H1 (cell line): Measurements from ENCODE around the gene HORMAD2. TPM values are rescaled to one million over a fixed set of nuclear protein-coding genes. Genes with fewer than 3 reads are reported as not detected.

ENCODE experiments used
- CTCF ChIA-PET: fragments of 300-600 bp; sonication (Branson Sonifier 250); formaldehyde crosslinking; loops from one replicate; lab custom pipeline; 2021; ENCODE audit not compliant: partially characterized antibody; lab: Charles Lee
- POLR2A ChIA-PET: fragments of 300-600 bp; sonication (Branson Sonifier 250); formaldehyde crosslinking; loops from one replicate; lab custom pipeline; 2021; ENCODE audit warnings: inconsistent platforms; ENCODE audit not compliant: partially characterized antibody; lab: Charles Lee
- DNase-seq, 2 experiments: peaks; one replicate each; pipeline versions ENCODE4 v3.0.0 to v3.0.0-alpha.2; 2010 to 2022; ENCODE audit warnings: low spot score in 2 of 2, low read depth in 1 of 2, mixed read lengths in 1 of 2
- FAIRE-seq: peaks from 2 replicates; lab custom pipeline; 2011; peaks lifted over from hg19 to GRCh38; lab: Jason Lieb, UNC
- H2AFZ ChIP-seq: 2 replicates; pipeline ENCODE4 v1.8.1; 2012; ENCODE audit warnings: low read length, inconsistent platforms
- H2AK5ac ChIP-seq: 2 replicates; pipeline ENCODE4 v1.6.1; 2013; ENCODE audit warnings: low read depth, low read length
- H2BK120ac ChIP-seq: replicated peaks from 2 replicates; pipeline ENCODE3; 2013; ENCODE audit warnings: low read depth, low read length, inconsistent platforms
- H2BK12ac ChIP-seq: 2 replicates; pipeline ENCODE4 v1.6.1; 2013; ENCODE audit warnings: low read depth, low read length
- H2BK15ac ChIP-seq: 2 replicates; pipeline ENCODE4 v1.6.1; 2013; ENCODE audit warnings: low read length
- H2BK20ac ChIP-seq: 2 replicates; pipeline ENCODE4 v1.6.1; 2013; ENCODE audit warnings: low read length
- H2BK5ac ChIP-seq: 2 replicates; pipeline ENCODE4 v1.6.1; 2013; ENCODE audit warnings: low read depth, low read length
- H3K14ac ChIP-seq: 2 replicates; pipeline ENCODE4 v1.6.1; 2013; ENCODE audit warnings: inconsistent platforms; ENCODE audit not compliant: insufficient read length
- H3K18ac ChIP-seq: 2 replicates; pipeline ENCODE4 v1.6.1; 2013; ENCODE audit warnings: low read length; ENCODE audit errors: extremely low read depth
- H3K23ac ChIP-seq: 2 replicates; pipeline ENCODE4 v1.6.1; 2013; ENCODE audit warnings: inconsistent platforms; ENCODE audit not compliant: insufficient read length
- H3K23me2 ChIP-seq: 2 replicates; pipeline ENCODE4 v1.6.1; 2013; ENCODE audit warnings: low read depth, low read length
- H3K27ac ChIP-seq: 2 replicates; pipeline ENCODE4 v1.6.1; 2011; ENCODE audit warnings: low read depth, low read length, inconsistent platforms
- H3K27me3 ChIP-seq, 4 experiments: replicated peaks in 1 of 4; 1 replicate in 1 of 4; 2 replicates in 3 of 4; pipeline versions ENCODE4 v1.6.1 to v1.8.1; 2011 to 2013; ENCODE audit warnings: low read length in 3 of 4, mild to moderate bottlenecking in 3 of 4, inconsistent platforms in 2 of 4, mixed read lengths in 2 of 4, moderate library complexity in 1 of 4; ENCODE audit not compliant: control insufficient read depth in 3 of 4, insufficient read depth in 3 of 4; ENCODE audit errors: extremely low read depth in 1 of 4
- H3K36me3 ChIP-seq, 4 experiments: 2 replicates each; pipeline versions ENCODE4 v1.6.1 to v1.8.1; 2011 to 2013; ENCODE audit warnings: mild to moderate bottlenecking in 4 of 4, low read length in 3 of 4, moderate library complexity in 2 of 4, control low read depth in 1 of 4, inconsistent platforms in 1 of 4; ENCODE audit not compliant: insufficient read depth in 4 of 4, control insufficient read depth in 2 of 4
- H3K4ac ChIP-seq: replicated peaks from 2 replicates; pipeline ENCODE3; 2013; ENCODE audit warnings: low read length, low read depth, mixed read lengths, inconsistent platforms; ENCODE audit not compliant: insufficient read length
- H3K4me1 ChIP-seq, 4 experiments: replicated peaks in 1 of 4; 1 replicate in 1 of 4; 2 replicates in 3 of 4; pipeline versions ENCODE4 v1.6.1 to v1.8.1; 2011 to 2013; ENCODE audit warnings: low read length in 3 of 4, inconsistent platforms in 2 of 4, mixed read lengths in 1 of 4; ENCODE audit not compliant: insufficient read depth in 4 of 4, control insufficient read depth in 3 of 4
- H3K4me2 ChIP-seq, 2 experiments: 2 replicates each; pipeline versions ENCODE4 v1.6.1 to v1.8.1; 2011 to 2013; ENCODE audit warnings: low read depth in 2 of 2, low read length in 2 of 2, control low read depth in 1 of 2, inconsistent platforms in 1 of 2, mild to moderate bottlenecking in 1 of 2; ENCODE audit not compliant: insufficient read depth in 1 of 2
- H3K4me3 ChIP-seq, 4 experiments: fragments of 200-600, 300-600 bp in 1 of 4; sonication (generic), shearing (Covaris generic), sonication (Bioruptor Twin) in 1 of 4; 2 replicates each; pipeline versions ENCODE4 v1.5.1 to v1.8.1; 2011 to 2016; ENCODE audit warnings: low read length in 4 of 4, low read depth in 3 of 4, control low read depth in 2 of 4, inconsistent platforms in 2 of 4, mild to moderate bottlenecking in 2 of 4, mixed read lengths in 1 of 4, moderate library complexity in 1 of 4; ENCODE audit not compliant: insufficient read depth in 2 of 4; ENCODE audit errors: extremely low read depth in 1 of 4
- H3K56ac ChIP-seq: replicated peaks from 2 replicates; pipeline ENCODE3; 2013; ENCODE audit warnings: low read depth, mild to moderate bottlenecking, mixed read lengths, low read length, inconsistent platforms; ENCODE audit not compliant: insufficient read length
- H3K79me1 ChIP-seq: 2 replicates; pipeline ENCODE4 v1.6.1; 2013; ENCODE audit warnings: low read depth, low read length, control low read depth
- H3K79me2 ChIP-seq, 2 experiments: 2 replicates each; pipeline versions ENCODE4 v1.6.1 to v1.8.1; 2012 to 2013; ENCODE audit warnings: low read length in 2 of 2, mild to moderate bottlenecking in 2 of 2, inconsistent platforms in 1 of 2; ENCODE audit not compliant: insufficient read depth in 2 of 2, control insufficient read depth in 1 of 2
- H3K9ac ChIP-seq, 4 experiments: replicated peaks in 1 of 4; 1 replicate in 1 of 4; 2 replicates in 3 of 4; pipeline versions ENCODE4 v1.6.1 to v1.8.1; 2011 to 2013; ENCODE audit warnings: low read depth in 3 of 4, low read length in 3 of 4, control low read depth in 2 of 4, mild to moderate bottlenecking in 2 of 4, moderate library complexity in 2 of 4, inconsistent platforms in 1 of 4; ENCODE audit errors: extremely low read depth in 1 of 4
- H3K9me3 ChIP-seq, 2 experiments: 2 replicates each; pipeline versions ENCODE4 v1.6.1 to v1.8.1; 2012 to 2013; ENCODE audit warnings: mild to moderate bottlenecking in 2 of 2, moderate library complexity in 2 of 2, control low read depth in 1 of 2, inconsistent platforms in 1 of 2, low read depth in 1 of 2, low read length in 1 of 2, mixed read lengths in 1 of 2; ENCODE audit not compliant: insufficient read depth in 2 of 2
- H4K20me1 ChIP-seq, 2 experiments: replicated peaks in 1 of 2; 2 replicates each; pipeline versions ENCODE3 to v1.8.1; 2011 to 2013; ENCODE audit warnings: inconsistent platforms in 2 of 2, low read length in 2 of 2, mild to moderate bottlenecking in 1 of 2; ENCODE audit not compliant: insufficient read depth in 2 of 2, control insufficient read depth in 1 of 2
- H4K5ac ChIP-seq: 2 replicates; pipeline ENCODE4 v1.6.1; 2013; ENCODE audit warnings: low read length, low read depth, mixed read lengths, inconsistent platforms; ENCODE audit not compliant: insufficient read length
- H4K8ac ChIP-seq: 2 replicates; pipeline ENCODE4 v1.8.0; 2013; ENCODE audit warnings: mild to moderate bottlenecking, moderate library complexity, low read length, inconsistent platforms; ENCODE audit not compliant: insufficient read depth; ENCODE audit errors: extremely low read depth
- H4K91ac ChIP-seq: replicated peaks from 2 replicates; pipeline ENCODE3; 2013; ENCODE audit warnings: low read length, mixed read lengths, inconsistent platforms; ENCODE audit not compliant: insufficient read length
- BACH1 ChIP-seq: IDR thresholded peaks from 2 replicates; pipeline ENCODE4 v1.6.1; 2012; ENCODE audit warnings: low read length, improper control_type of control experiment
- KDM4A ChIP-seq: IDR thresholded peaks from one replicate; pipeline ENCODE4 v1.7.1; 2012; ENCODE audit warnings: low read depth, mild to moderate bottlenecking, moderate library complexity, low read length, inconsistent platforms; ENCODE audit not compliant: severe bottlenecking
- MAFK ChIP-seq: IDR thresholded peaks from 2 replicates; pipeline ENCODE4 v1.6.1; 2012; ENCODE audit warnings: low read depth, mild to moderate bottlenecking, improper control_type of control experiment, low read length
- NANOG ChIP-seq: IDR thresholded peaks from 2 replicates; pipeline ENCODE4 v1.6.1; 2011; ENCODE audit warnings: low read length, low read depth, mild to moderate bottlenecking, inconsistent platforms; ENCODE audit not compliant: insufficient read depth, poor library complexity, severe bottlenecking
- NRF1 ChIP-seq: IDR thresholded peaks from 2 replicates; pipeline ENCODE4 v1.6.1; 2011; ENCODE audit warnings: mild to moderate bottlenecking, low read depth, low read length, improper control_type of control experiment
- PHF8 ChIP-seq: fragments of 200-600 bp; sonication (generic); conservative IDR thresholded peaks from 2 replicates; pipeline ENCODE4 v1.7.1; 2012; ENCODE audit warnings: low read depth, mild to moderate bottlenecking, inconsistent platforms, low read length, moderate library complexity
- WGBS, 2 experiments: shearing (Covaris generic) in 1 of 2; methylation state at CpG; one replicate each; pipeline versions ENCODE4 v1.1.6 to v1.1.7; 2013 to 2015; ENCODE audit warnings: low lambda C conversion rate in 2 of 2, mixed read lengths in 2 of 2, inconsistent platforms in 1 of 2, low coverage in 1 of 2, missing lambda C conversion rate in 1 of 2; ENCODE audit not compliant: insufficient replicate concordance in 2 of 2, insufficient coverage in 1 of 2, insufficient read length in 1 of 2; ENCODE audit errors: extremely low coverage in 1 of 2, missing lambda C conversion rate in 1 of 2; 5-methylcytosine and 5-hydroxymethylcytosine counted together
- polyA plus RNA-seq, 7 experiments: library from polyadenylated mRNA; depleted of rRNA in 3 of 7; stranded (reverse) in 5 of 7; unstranded in 2 of 7; fragments of >200 nt in 5 of 7; fragments of 200-250 nt in 2 of 7; gene quantifications; 1 replicate in 5 of 7; 2 replicates in 1 of 7; 4 replicates in 1 of 7; pipeline versions ENCODE4 v1.2.1 to v1.2.3, GENCODE V29; 2011 to 2013; ENCODE audit warnings: missing spikeins in 2 of 7, mixed read lengths in 2 of 7
- total RNA-seq: library from RNA; stranded (reverse); fragmentation: NEBNext Ultra II Directional; extraction: Animal tissue kit (Norgen Biotek cat#: 25700); gene quantifications from 2 replicates; pipeline ENCODE4 v1.2.1, GENCODE V29; 2021
- TF ChIP-seq, protein P1 (sequence below): IDR thresholded peaks from 2 replicates; pipeline ENCODE4 v1.6.1; 2012; ENCODE audit warnings: inconsistent platforms

Gene HORMAD2
- total and polyA plus RNA-seq, 2 of the 8 experiments (the other 6 are each of a cell fraction or from before 2014, with no cell fraction given), result 0.03 TPM; not detected in 1

DNA sequence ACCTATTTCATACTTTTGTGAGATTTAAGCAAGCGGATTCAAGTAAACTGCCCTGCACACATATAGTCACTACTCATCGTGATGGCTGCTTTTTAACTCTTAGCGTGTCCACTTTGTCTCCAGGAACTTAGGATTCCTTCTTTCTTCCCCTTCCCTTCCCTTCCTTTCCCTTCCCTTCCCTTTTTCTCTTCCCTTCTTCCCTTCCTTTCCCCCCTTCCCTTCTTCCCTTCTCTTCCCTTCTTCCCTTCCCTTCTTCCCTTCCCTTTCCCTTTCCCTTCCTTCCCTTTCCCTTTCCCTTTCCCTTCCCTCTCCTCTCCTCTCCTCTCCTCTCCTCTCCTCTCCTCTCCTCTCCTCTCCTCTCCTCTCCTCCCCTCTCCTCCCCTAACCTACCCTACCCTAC is 100.4 kb downstream of the HORMAD2 start:
- no peak overlapping the region for H2BK15ac ChIP-seq
- WGBS, 2 experiments, result 80% methylated on average over 3 of the region's 3 CpGs; no CpG with 5 or more reads in 1 of the 2 experiments
- DNase-seq (no peak), FAIRE-seq (no peak)
- H2BK120ac ChIP-seq, result no peak overlapping the region
- H4K91ac ChIP-seq, result no peak overlapping the region
- H2AFZ ChIP-seq, result no peak overlapping the region
- no peak overlapping the region for H3K4me2 ChIP-seq
- no peaks in the 10 kb centered on the region; a peak in 1 of 7 replicates for H3K27me3 ChIP-seq
- no peak overlapping the region for H3K14ac ChIP-seq
- POLR2A ChIA-PET, result no interaction called here
- H4K5ac ChIP-seq, result no peak overlapping the region
- no peaks in the 10 kb centered on the region for H3K79me2 ChIP-seq
- no peak overlapping the region for H3K4ac ChIP-seq
- H2BK20ac ChIP-seq, result no peak overlapping the region
- H3K56ac ChIP-seq, result no peak overlapping the region
- H3K9ac ChIP-seq, result no peak overlapping the region
- no peaks in the 10 kb centered on the region for H3K4me1 ChIP-seq
- CTCF ChIA-PET, result interaction anchor here (1.4 kb wide), 1 partner anchor 8 kb away, joined by 3 read pairs; no protein-coding TSS in a partner anchor
- no peak overlapping the region for H2BK5ac ChIP-seq
- H2AK5ac ChIP-seq, result no peak overlapping the region
- no peaks in the 10 kb centered on the region for H3K36me3 ChIP-seq
- H3K18ac ChIP-seq, result no peak overlapping the region
- H3K23me2 ChIP-seq, result no peaks in the 10 kb centered on the region
- H3K27ac ChIP-seq, result no peak overlapping the region
- no peak overlapping the region for H3K23ac ChIP-seq
- no peak overlapping the region for H4K8ac ChIP-seq
- no peak overlapping the region for H3K4me3 ChIP-seq
- no peaks in the 10 kb centered on the region for H3K9me3 ChIP-seq
- H2BK12ac ChIP-seq, result no peak overlapping the region
- H4K20me1 ChIP-seq, result no peaks in the 10 kb centered on the region
- no peaks in the 10 kb centered on the region for H3K79me1 ChIP-seq
- no peak for TF ChIP-seq MAFK
- TF ChIP-seq PHF8, result no peak
- TF ChIP-seq, protein P1, sequence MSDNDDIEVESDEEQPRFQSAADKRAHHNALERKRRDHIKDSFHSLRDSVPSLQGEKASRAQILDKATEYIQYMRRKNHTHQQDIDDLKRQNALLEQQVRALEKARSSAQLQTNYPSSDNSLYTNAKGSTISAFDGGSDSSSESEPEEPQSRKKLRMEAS, result no peak
- TF ChIP-seq NANOG, result no peak
- no peak for TF ChIP-seq NRF1
- no peak for TF ChIP-seq KDM4A
- no peak for TF ChIP-seq BACH1
